Measurements from ENCODE around the gene PIGS.

Gene PIGS

GRCh38 chr17:28550858-28551257 lies 20.5 kb downstream of the PIGS start:
- no peak for DNase-seq (ENCODE audit: low spot score)

GRCh38 chr17:28549236-28550132 lies 21.8 kb downstream of the PIGS start:
- DNase-seq (ENCODE audit: low spot score) = peak; percentile 79

- DNase-seq (ENCODE audit: low spot score) = no peak
These were observed 22.8 kb downstream of the PIGS start for GRCh38 chr17:28548417-28549130.

- peak; percentile 91 for DNase-seq (ENCODE audit: low spot score)
These were observed 23.5 kb downstream of the PIGS start for GRCh38 chr17:28547623-28548416.

- DNase-seq (ENCODE audit: low spot score) = peak; percentile 47
These were observed 24.2 kb downstream of the PIGS start for GRCh38 chr17:28547096-28547622.

- DNase-seq (ENCODE audit: low spot score) = no peak
These were observed 25.4 kb downstream of the PIGS start for GRCh38 chr17:28545787-28546415.

- DNase-seq (ENCODE audit: low spot score) = no peak
These were observed 26.2 kb downstream of the PIGS start for GRCh38 chr17:28545141-28545503.

- no peak for DNase-seq (ENCODE audit: low spot score)
These were observed 26.8 kb downstream of the PIGS start for GRCh38 chr17:28544402-28545140.

- DNase-seq (ENCODE audit: low spot score) = no peak
These were observed 29.9 kb downstream of the PIGS start for GRCh38 chr17:28541439-28541838.

- peak; percentile 48 for DNase-seq (ENCODE audit: low spot score)
These were observed 31.1 kb downstream of the PIGS start for GRCh38 chr17:28540231-28540630.

- no peak for DNase-seq (ENCODE audit: low spot score)
These were observed 32.9 kb downstream of the PIGS start for GRCh38 chr17:28538296-28538895.

- peak; percentile 47 for DNase-seq (ENCODE audit: low spot score)
These were observed 34.1 kb downstream of the PIGS start for GRCh38 chr17:28537219-28537610.

- peak; percentile 43 for DNase-seq (ENCODE audit: low spot score)
These were observed 34.6 kb downstream of the PIGS start for GRCh38 chr17:28536532-28537218.

GRCh38 chr17:28534740-28535375 lies 36.5 kb downstream of the PIGS start:
- no peak for DNase-seq (ENCODE audit: low spot score)

- no peak for DNase-seq (ENCODE audit: low spot score)
These were observed 38.1 kb downstream of the PIGS start for GRCh38 chr17:28533091-28533807.

GRCh38 chr17:28532050-28532960 lies 39.0 kb downstream of the PIGS start:
- no peak for DNase-seq (ENCODE audit: low spot score)

GRCh38 chr17:28530926-28531325 lies 40.4 kb downstream of the PIGS start:
- no peak for DNase-seq (ENCODE audit: low spot score)

- DNase-seq (ENCODE audit: low spot score) = no peak
These were observed 41.1 kb downstream of the PIGS start for GRCh38 chr17:28530250-28530649.
